GM23248 (cell line): ENCODE results near the gene NAE1. TPM values are rescaled to one million over a fixed set of nuclear protein-coding genes. Genes with fewer than 3 reads are reported as not detected.

Experiments used
- DNase-seq: peaks from one replicate; pipeline ENCODE4 v3.0.0-alpha.2; 2015
- H2AFZ ChIP-seq: fragments of 200-600 bp; sonication (generic); 2 replicates; pipeline ENCODE4 v1.6.1; 2016; ENCODE audit warnings: antibody characterized with exemption
- H3F3A ChIP-seq: fragments of 200-600 bp; sonication (generic); 2 replicates; pipeline ENCODE4 v1.6.1; 2016; ENCODE audit warnings: mild to moderate bottlenecking, antibody characterized with exemption, mixed run types; ENCODE audit not compliant: insufficient read depth
- H3K27ac ChIP-seq: fragments of 200-600 bp; sonication (generic); 2 replicates; pipeline ENCODE4 v1.5.1; 2016; ENCODE audit warnings: mild to moderate bottlenecking
- H3K27me3 ChIP-seq: fragments of 200-600 bp; sonication (generic); replicated peaks from 2 replicates; pipeline ENCODE4 v1.6.1; 2016; ENCODE audit warnings: mild to moderate bottlenecking; ENCODE audit not compliant: insufficient read depth
- H3K36me3 ChIP-seq: fragments of 200-600 bp; sonication (generic); 2 replicates; pipeline ENCODE4 v1.6.1; 2016; ENCODE audit warnings: low read depth, mild to moderate bottlenecking
- H3K4me1 ChIP-seq: fragments of 200-600 bp; sonication (generic); 2 replicates; pipeline ENCODE4 v1.6.1; 2016; ENCODE audit warnings: mild to moderate bottlenecking; ENCODE audit not compliant: insufficient read depth
- H3K4me2 ChIP-seq: fragments of 200-600 bp; sonication (generic); one replicate; pipeline ENCODE4 v1.6.1; 2016; ENCODE audit warnings: mild to moderate bottlenecking; ENCODE audit not compliant: unreplicated experiment
- H3K4me3 ChIP-seq: fragments of 200-600 bp; sonication (generic); 2 replicates; pipeline ENCODE4 v1.5.1; 2016; ENCODE audit warnings: mild to moderate bottlenecking
- H3K79me2 ChIP-seq: fragments of 200-600 bp; sonication (generic); 2 replicates; pipeline ENCODE4 v1.6.1; 2016; ENCODE audit warnings: mild to moderate bottlenecking; ENCODE audit not compliant: insufficient read depth
- H3K9ac ChIP-seq: fragments of 200-600 bp; sonication (generic); 2 replicates; pipeline ENCODE4 v1.6.1; 2016; ENCODE audit warnings: mild to moderate bottlenecking
- H3K9me2 ChIP-seq: fragments of 200-600 bp; sonication (generic); 2 replicates; pipeline ENCODE4 v1.6.1; 2016; ENCODE audit warnings: mixed run types, mild to moderate bottlenecking, moderate library complexity; ENCODE audit not compliant: insufficient read depth
- H3K9me3 ChIP-seq: fragments of 200-600 bp; sonication (generic); one replicate; pipeline ENCODE4 v1.6.1; 2017; ENCODE audit warnings: low read depth
- H4K20me1 ChIP-seq: fragments of 200-600 bp; sonication (generic); 2 replicates; pipeline ENCODE4 v1.6.0; 2016; ENCODE audit not compliant: insufficient read depth
- EZH2 ChIP-seq: fragments of 200-600 bp; sonication (generic); IDR thresholded peaks from 2 replicates; pipeline ENCODE4 v1.6.1; 2018; ENCODE audit warnings: antibody characterized with exemption, mild to moderate bottlenecking; ENCODE audit not compliant: insufficient read depth, poor library complexity, severe bottlenecking
- EZH2phosphoT487 ChIP-seq: fragments of 200-600 bp; sonication (generic); IDR thresholded peaks from 2 replicates; pipeline ENCODE4 v1.6.1; 2018; ENCODE audit warnings: antibody characterized with exemption, moderate library complexity, mild to moderate bottlenecking, low read depth; ENCODE audit not compliant: insufficient read depth
- WGBS, 2 experiments: methylation state at CpG; one replicate each; pipeline ENCODE4 v1.1.6; 2015 to 2017; ENCODE audit warnings: low lambda C conversion rate in 2 of 2, low coverage in 1 of 2; ENCODE audit errors: missing lambda C conversion rate in 2 of 2; 5-methylcytosine and 5-hydroxymethylcytosine counted together
- in situ Hi-C: fragments of 300-500 bp; cut with MboI; formaldehyde crosslinking; loops from 2 replicates; pipeline ENCODE4 v1.15.0; 2020
- polyA plus RNA-seq: library from polyadenylated mRNA; unstranded; fragments of >200 nt; fragmentation: Nextera tagmentation; extraction: Ambion mirVana; gene quantifications from 2 replicates; pipeline ENCODE4 v1.2.1, GENCODE V29; 2016
- total RNA-seq: library from RNA; depleted of rRNA; stranded (reverse); fragments of >200 nt; shearing (Covaris generic); gene quantifications from 2 replicates; pipeline ENCODE4 v1.2.3, GENCODE V29; 2014

The NAE1 gene
- total and polyA plus RNA-seq, 2 experiments from 2014 or later = 90.1 to 92.5 TPM

GRCh38 chr16:66858740-66859396, 28.1 kb upstream of the NAE1 start:
- Histone ChIP-seq H3K27ac (no peak overlapping the region), H3K27me3 (no peaks in the 10 kb centered on the region), H3K79me2 (no peaks in the 10 kb centered on the region), H3K4me2 (no peak overlapping the region), H2AFZ (no peak overlapping the region), H3F3A (no peaks in the 10 kb centered on the region), H4K20me1 (no peaks in the 10 kb centered on the region), H3K4me1 (no peaks in the 10 kb centered on the region), H3K4me3 (no peak overlapping the region), H3K9me3 (no peaks in the 10 kb centered on the region), H3K9me2 (no peaks in the 10 kb centered on the region), H3K9ac (no peak overlapping the region), H3K36me3 (no peaks in the 10 kb centered on the region)
- in situ Hi-C loops = loop anchor here (25.0 kb wide), 1 partner anchor 447 kb away; no protein-coding TSS in a partner anchor
- 26 to 29% methylated on average over 4 of the region's 4 CpGs for WGBS, 2 experiments
- peak; percentile 81 for DNase-seq
- TF ChIP-seq EZH2phosphoT487 (no peak), EZH2 (no peak)

DNA sequence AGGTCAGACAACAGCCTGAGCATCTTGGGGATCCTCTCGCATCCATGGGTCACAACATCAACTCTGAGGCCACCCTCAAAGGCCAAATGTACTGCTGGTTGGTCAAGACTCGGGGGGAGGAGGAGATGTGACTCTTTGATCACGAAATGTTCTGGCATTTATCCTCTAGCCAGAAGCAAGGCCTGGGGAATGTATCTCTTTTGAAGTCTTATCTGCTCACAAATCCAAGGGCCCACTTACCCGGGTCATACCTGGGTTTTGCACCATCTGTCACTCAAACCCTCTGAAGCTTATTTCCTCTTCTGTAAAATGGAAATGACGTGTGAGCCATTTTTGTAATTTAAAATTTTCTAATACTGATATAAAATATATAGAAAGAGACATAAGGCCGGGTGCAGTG, 26.7 kb upstream of the NAE1 start:
- Histone ChIP-seq H2AFZ (no peak overlapping the region), H3K27ac (no peak overlapping the region), H3K79me2 (no peaks in the 10 kb centered on the region), H3F3A (no peaks in the 10 kb centered on the region), H3K9ac (no peak overlapping the region), H3K9me3 (no peaks in the 10 kb centered on the region), H3K36me3 (no peaks in the 10 kb centered on the region), H3K9me2 (no peaks in the 10 kb centered on the region), H3K4me1 (no peaks in the 10 kb centered on the region), H3K27me3 (0 out of 2 replicates have a peak, but pooled peaks cover 4% of the 10 kb centered on the region), H3K4me2 (no peak overlapping the region), H4K20me1 (no peaks in the 10 kb centered on the region), H3K4me3 (no peak overlapping the region)
- TF ChIP-seq EZH2 (no peak), EZH2phosphoT487 (no peak)
- DNase-seq = no peak
- in situ Hi-C loops = loop anchor here (25.0 kb wide), 1 partner anchor 445 kb away; no protein-coding TSS in a partner anchor
- WGBS, 2 experiments = 47 to 58% methylated on average over 6 of the region's 6 CpGs

DNA sequence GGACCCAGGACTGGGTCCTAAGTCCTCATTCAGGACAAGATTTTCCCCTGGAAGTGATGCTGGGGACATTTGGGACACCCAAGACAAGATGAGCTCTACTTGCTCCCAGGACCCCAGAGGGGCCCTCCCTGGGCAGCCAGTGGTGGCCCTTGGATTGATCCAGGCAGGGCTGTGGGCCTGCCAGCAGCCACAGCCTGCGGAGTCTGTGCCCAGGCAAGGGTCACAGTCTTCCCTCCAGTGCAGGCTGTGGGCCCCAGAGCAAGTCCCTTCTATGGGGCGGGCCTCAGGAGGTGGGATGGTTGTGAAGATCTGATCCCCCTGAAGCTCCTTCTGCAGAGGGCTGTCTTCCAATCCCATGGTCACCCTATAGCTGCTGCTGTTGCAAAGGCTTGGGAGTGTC, 26.0 kb upstream of the NAE1 start:
- no peaks in the 10 kb centered on the region for H3K36me3 ChIP-seq
- H3K27me3 ChIP-seq = 0 out of 2 replicates have a peak, but pooled peaks cover 4% of the 10 kb centered on the region
- in situ Hi-C loops = loop anchor here (25.0 kb wide), 1 partner anchor 444 kb away; no protein-coding TSS in a partner anchor
- no peak overlapping the region for H3K27ac ChIP-seq
- H3K4me3 ChIP-seq = no peak overlapping the region
- no peak for DNase-seq
- no peaks in the 10 kb centered on the region for H4K20me1 ChIP-seq
- TF ChIP-seq EZH2 (no peak), EZH2phosphoT487 (no peak)
- H3F3A ChIP-seq = no peaks in the 10 kb centered on the region
- H3K9me3 ChIP-seq = no peaks in the 10 kb centered on the region
- H3K4me1 ChIP-seq = no peaks in the 10 kb centered on the region
- 88 to 90% methylated on average over 2 of the region's 2 CpGs for WGBS, 2 experiments
- H3K9ac ChIP-seq = no peak overlapping the region
- H3K4me2 ChIP-seq = no peak overlapping the region
- no peak overlapping the region for H2AFZ ChIP-seq
- H3K79me2 ChIP-seq = no peaks in the 10 kb centered on the region
- no peaks in the 10 kb centered on the region for H3K9me2 ChIP-seq

- 74 to 76% methylated on average over 6 of the region's 6 CpGs for WGBS, 2 experiments
- Histone ChIP-seq H3F3A (no peaks in the 10 kb centered on the region), H3K27me3 (0 out of 2 replicates have a peak, but pooled peaks cover 4% of the 10 kb centered on the region), H2AFZ (no peak overlapping the region), H3K9me3 (no peaks in the 10 kb centered on the region), H3K4me2 (no peak overlapping the region), H3K9ac (no peak overlapping the region), H3K79me2 (no peaks in the 10 kb centered on the region), H3K4me3 (no peak overlapping the region), H3K36me3 (no peaks in the 10 kb centered on the region), H3K27ac (no peak overlapping the region), H3K4me1 (no peaks in the 10 kb centered on the region), H3K9me2 (no peaks in the 10 kb centered on the region), H4K20me1 (no peaks in the 10 kb centered on the region)
- no peak for DNase-seq
- no peak for TF ChIP-seq EZH2phosphoT487
- in situ Hi-C loops = loop anchor here (25.0 kb wide), 1 partner anchor 444 kb away; no protein-coding TSS in a partner anchor
These were observed 25.5 kb upstream of the NAE1 start for GRCh38 chr16:66856184-66856730.
